ENCODE results near the gene TOR1AIP2.

TOR1AIP2 gene

DNA sequence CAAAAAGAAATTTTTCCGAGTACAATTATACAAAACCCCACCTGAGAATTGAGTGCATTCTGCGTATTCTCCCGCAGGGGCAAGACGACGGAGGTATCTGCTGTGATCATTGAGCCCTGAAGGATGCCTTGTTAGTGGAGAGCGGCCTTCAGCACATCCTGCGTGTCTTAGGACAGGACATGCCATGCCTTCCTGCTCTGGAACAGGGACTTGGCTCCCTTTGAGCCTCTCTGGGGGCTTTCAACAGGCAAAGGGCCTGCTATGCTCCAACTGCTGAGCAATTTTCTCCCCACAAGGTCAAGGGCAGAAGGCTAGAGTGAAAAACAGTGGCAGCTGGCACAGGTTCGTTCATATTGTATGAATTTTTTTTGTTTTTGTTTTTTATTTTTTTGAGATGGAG lies 52.4 kb downstream of the TOR1AIP2 start:
- no peak for DNase-seq

DNA sequence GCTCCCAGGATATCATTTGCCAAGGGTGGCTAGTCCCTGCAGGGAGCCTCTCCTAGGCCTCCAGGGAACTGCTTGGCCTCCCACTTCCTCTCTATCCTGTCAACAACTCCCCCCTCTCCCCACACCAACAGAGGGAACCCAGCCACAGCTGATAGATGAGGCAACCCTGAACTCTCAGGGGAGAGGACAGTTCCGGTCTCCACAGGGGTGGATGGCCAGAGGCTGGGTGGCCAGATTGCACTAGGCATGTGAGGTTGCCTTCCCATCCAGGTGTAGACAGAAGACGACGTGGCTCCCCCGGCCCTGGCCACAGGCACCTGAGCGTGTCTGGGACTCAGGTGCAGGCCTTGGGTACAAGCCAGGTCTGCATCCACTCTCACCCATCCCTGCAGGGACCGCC lies 53.3 kb downstream of the TOR1AIP2 start:
- DNase-seq = no peak

- DNase-seq = no peak
Observed at GRCh38 chr1:179823693-179824092, 53.9 kb downstream of the TOR1AIP2 start.

DNA sequence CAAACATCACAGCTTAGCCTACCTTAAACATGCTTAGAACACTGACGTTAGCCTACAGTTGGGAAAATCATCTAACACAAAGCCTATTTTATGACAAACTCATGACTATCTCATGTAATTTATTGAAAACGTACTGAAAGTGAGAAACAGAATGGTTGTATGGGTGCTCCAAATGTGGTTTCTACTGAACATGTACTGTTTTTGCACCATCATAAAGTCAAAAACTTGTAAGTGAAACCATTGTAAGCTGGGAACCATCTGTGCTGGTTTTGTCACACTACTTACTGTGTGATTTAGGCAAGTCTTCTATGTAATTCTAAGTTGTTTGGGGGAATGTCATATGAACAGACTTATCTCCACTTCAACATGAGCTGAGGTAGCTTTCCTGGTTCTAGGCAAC lies 55.5 kb downstream of the TOR1AIP2 start:
- DNase-seq = no peak

GRCh38 chr1:179821524-179821923 lies 56.1 kb downstream of the TOR1AIP2 start:
- no peak for DNase-seq

DNA sequence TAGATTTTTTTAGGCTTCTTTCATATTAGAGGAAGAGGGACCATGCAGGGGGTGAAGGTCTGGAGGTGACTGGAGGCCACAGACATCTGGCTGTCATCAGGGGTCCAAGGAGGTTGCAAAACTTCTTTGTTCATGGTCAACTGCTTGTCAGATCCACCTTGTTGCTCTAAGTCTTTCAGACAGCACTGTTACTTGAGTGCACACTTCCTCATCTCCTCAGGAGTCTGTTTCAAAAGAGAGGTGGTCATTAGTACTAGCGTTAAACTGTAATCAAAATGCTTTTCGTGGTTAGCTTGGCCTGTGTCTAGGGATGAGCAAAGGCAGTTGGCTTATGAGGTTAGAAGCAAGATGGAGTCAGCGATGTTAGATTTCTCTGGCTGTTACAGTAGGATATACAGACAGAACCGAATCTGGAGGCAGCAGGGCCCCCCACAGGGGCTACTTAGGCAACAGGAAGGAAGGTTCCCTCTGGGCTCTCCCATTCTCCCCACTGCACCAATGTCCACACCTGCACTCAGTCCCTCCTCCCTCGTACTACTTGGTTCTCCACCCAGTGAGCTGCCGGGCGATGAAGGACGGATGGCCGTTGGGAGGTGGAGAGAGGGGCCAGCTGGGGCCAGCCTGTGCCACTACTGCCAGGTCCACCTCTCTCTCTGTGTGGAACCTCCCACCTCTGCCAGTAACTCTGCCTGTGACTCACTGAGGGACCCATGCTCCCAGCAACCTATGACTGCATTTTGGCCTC lies 57.2 kb downstream of the TOR1AIP2 start:
- DNase-seq = no peak

DNA sequence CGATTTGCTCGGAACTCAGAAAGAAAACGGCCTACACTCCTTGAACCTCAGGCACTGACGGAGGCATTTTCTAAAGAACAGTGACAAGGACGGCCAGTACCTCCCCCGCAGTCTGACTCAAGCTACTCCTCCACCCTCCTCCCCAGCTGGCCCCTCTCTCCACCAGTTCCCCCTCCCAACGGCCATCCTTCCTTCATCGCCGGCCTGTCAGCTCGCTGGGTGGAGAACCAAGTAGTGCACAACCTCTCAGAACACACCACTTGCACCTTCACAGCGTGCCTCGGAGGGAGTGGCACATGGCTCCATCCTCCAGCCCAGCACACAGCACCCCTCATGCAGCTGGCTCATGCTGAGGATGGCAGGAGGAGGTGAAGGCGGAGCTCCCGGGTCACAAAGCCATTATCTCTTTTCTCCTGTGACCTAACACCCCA lies 58.8 kb downstream of the TOR1AIP2 start:
- no peak for DNase-seq

DNA sequence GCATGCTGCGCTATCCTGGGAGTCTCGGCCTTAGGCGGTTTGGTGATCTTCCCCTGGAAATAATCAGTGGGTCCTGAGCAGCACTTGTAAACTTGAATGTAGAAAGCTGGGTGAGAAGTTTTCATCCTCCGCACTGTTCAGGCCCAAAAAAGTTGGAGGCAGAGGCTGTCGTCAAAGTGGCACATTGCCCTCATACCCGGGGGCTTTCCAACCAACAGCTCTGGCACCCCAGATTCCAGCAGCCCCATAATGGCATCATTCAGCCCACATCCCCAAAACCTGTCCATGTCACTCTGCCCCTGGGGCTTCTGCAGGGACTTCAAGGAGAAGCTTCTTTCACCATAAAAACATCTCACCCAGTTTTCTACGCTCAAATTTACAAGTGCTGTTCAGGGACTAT lies 59.3 kb downstream of the TOR1AIP2 start:
- DNase-seq = no peak

- peak; percentile 73 for DNase-seq
Observed at GRCh38 chr1:179817789-179818188, 59.8 kb downstream of the TOR1AIP2 start.

GRCh38 chr1:179817056-179817455 lies 60.5 kb downstream of the TOR1AIP2 start:
- DNase-seq = no peak

DNA sequence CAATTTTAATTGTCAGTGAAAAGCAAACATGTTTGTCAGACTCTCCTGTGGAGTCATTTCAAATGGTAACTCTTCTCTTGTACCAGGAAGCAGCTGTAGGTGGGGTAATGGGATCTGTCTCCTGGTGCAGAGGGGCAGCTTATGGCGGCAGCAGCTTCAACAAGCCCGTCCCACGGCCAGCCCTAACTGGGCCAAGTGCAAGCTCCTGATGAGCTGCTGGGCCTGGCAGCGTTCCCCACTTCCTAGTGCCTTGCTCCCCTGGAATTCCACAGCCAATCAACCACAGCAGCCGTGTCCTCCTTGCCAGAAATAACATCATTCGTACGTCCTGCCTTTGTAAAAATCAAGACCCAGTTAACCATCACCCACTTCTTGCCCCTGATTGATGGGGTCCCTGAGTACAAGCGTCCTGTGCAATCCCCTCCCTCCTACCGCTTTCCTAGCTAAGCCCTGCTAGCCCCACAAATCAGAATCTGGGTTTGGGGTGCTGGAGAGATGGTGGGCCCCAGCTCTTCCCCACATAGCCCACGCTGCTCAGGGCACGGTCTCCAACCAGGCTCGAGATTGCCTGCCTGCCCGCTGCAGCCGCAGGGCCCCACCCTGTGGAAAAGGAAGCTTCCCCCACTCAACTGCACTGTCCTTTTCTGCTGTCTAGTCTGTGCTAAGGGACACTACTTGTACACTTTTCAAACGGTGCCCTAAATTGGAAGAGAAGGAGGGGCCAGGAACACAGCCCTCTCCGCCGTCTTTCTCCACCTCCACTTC lies 61.2 kb downstream of the TOR1AIP2 start:
- peak; percentile 89 for DNase-seq

- DNase-seq = no peak
Observed at GRCh38 chr1:179815641-179816040, 62.0 kb downstream of the TOR1AIP2 start.

DNA sequence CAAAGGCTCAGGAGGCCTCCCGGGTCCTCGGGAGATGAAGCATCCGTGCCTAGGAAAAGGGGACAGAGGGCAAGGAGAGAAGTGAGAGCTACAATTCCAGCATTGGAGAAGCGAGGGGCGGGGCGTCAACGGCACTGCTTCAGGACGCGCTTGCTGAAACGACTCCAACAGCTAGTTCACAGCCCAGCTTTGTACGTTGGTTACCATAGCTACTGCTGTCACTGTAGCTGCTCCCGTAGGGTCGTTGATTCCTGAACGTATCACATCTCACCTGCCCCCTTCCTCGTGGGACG lies 63.1 kb downstream of the TOR1AIP2 start:
- DNase-seq = no peak

GRCh38 chr1:179813626-179814545 lies 63.7 kb downstream of the TOR1AIP2 start:
- peak; percentile 37 for DNase-seq

- no peak for DNase-seq
Observed at GRCh38 chr1:179812501-179813292, 64.9 kb downstream of the TOR1AIP2 start.

GRCh38 chr1:179810367-179810715 lies 67.3 kb downstream of the TOR1AIP2 start:
- no peak for DNase-seq

- peak; percentile 78 for DNase-seq
Observed at GRCh38 chr1:179809506-179810366, 67.9 kb downstream of the TOR1AIP2 start.

DNA sequence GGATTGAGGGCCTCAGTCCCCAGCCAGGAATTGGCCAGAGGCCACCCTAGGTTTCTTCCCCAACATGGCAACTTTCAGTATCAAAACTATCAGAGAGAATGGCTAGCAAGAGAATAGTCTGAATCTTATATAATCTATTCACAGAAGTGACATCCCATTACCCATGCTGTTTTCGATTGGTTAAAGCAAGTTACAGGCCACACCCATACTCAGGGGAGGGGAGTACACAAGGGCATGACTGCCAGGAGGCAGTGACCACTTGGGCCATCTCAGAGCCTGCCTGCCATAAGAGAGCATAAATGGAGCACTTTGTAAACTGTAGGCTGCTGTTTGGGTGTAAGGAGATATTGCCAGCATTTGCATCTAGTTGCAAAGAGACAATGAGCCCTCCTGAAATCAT lies 69.1 kb downstream of the TOR1AIP2 start:
- no peak for DNase-seq

- DNase-seq = no peak
Observed at GRCh38 chr1:179807691-179808485, 69.7 kb downstream of the TOR1AIP2 start.

DNA sequence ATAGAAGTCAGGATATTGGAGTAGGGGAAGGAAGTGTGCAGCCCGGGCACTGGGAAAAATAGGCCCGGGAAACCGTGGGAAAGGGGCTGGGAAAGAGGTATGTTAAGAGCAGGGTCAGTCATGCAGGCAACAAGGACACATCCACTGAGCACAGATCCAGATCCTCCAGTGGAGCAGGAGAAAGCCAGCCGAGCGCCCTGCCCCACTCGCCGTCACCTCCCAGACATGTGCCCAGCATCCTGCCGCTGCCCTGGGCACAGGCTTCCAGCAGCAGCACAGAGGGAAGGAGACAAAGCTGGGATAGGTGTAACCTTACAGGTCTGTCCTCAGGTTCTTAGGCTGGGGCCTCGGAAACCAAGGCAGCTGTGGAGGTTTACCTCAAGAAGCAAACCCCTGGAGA lies 70.3 kb downstream of the TOR1AIP2 start:
- no peak for DNase-seq

GRCh38 chr1:179806333-179806732 lies 71.3 kb downstream of the TOR1AIP2 start:
- DNase-seq = no peak
